ENCODE measurements around the gene BCL2L15. TPM values are rescaled to one million over a fixed set of nuclear protein-coding genes. Genes with fewer than 3 reads are reported as not detected.

Gene BCL2L15
- total and polyA plus RNA-seq, 10 of the 15 experiments (the other 5 are each of a cell fraction or from before 2014, with no cell fraction given) = 0.42 to 1.2 (median 0.59) TPM

DNA sequence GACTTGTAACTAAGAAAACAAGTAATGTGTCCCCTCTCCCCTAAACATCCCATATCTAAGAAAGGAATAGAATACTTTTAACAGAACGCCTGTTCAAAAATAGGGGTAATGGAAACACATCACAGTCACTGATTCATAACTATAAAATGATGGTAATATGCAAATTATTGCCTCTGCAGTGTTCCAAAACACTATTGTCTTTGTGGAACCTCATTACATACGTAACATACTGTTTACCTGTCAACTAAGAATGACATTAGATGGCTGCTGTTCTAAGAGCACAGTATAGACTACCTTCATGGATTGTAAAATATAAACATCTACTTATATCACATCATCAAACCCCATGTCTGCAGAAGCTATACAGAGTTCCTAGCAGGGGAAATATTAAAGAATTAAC lies 3.4 kb upstream of the BCL2L15 start (continued):
- TF ChIP-seq, protein P1, sequence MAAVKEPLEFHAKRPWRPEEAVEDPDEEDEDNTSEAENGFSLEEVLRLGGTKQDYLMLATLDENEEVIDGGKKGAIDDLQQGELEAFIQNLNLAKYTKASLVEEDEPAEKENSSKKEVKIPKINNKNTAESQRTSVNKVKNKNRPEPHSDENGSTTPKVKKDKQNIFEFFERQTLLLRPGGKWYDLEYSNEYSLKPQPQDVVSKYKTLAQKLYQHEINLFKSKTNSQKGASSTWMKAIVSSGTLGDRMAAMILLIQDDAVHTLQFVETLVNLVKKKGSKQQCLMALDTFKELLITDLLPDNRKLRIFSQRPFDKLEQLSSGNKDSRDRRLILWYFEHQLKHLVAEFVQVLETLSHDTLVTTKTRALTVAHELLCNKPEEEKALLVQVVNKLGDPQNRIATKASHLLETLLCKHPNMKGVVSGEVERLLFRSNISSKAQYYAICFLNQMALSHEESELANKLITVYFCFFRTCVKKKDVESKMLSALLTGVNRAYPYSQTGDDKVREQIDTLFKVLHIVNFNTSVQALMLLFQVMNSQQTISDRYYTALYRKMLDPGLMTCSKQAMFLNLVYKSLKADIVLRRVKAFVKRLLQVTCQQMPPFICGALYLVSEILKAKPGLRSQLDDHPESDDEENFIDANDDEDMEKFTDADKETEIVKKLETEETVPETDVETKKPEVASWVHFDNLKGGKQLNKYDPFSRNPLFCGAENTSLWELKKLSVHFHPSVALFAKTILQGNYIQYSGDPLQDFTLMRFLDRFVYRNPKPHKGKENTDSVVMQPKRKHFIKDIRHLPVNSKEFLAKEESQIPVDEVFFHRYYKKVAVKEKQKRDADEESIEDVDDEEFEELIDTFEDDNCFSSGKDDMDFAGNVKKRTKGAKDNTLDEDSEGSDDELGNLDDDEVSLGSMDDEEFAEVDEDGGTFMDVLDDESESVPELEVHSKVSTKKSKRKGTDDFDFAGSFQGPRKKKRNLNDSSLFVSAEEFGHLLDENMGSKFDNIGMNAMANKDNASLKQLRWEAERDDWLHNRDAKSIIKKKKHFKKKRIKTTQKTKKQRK (IDR thresholded peaks at IDR 0.05; ENCODE audit: low read depth, low read length) = no peak
- no peak for TF ChIP-seq TCF12 (IDR thresholded peaks at IDR 0.05; ENCODE audit: low read depth, low read length)

DNA sequence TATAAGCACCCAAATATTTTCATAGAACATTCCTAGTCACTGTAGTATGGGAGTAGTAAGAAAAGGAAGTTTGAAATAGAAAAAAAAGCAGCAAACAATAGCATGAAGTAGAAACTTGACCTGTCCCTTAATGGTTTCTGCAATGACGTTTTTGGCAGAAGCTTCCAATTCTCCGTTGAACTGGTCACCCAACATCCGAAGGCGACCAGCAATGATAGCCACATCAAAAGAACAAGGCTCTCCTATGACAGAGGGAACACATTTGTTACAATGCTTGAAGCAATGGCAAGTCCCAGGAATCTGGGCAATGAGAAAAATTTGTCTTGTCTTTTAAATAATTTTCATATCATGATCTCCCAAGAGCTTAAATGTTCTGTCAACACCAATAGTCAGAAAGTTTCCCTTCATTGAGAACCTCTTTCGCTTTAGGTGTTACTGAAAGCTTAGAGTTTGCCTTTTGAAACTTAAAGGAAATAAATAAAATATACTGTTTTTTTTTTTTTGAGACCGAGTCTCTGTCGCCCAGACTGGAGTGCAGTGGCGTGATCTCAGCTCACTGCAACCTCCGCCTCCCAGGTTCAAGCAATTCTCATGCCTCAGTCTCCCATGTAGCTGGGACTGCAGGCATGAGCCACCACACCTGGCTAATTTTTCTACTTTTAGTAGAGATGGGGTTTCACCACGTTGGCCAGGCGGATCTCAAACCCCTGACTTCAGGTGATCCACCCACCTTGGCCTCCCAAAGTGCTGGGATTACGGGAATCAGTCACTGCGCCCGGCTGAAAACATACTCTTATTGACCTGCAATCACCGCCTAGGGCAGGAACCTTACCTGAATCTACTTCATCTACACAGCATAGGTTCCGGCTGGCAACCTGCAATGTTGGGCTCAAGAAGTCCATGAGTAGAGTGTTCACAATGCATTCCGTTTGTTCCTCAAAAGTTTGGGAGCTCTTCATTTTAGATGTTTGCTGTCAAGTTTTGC lies 672 bp downstream of the BCL2L15 start:
- DNase-seq (ENCODE audit: low read depth, low spot score) = no peak
- ChIA-PET POLR2A (interaction anchor here (0.6 to 2.4 kb wide), 5 partner anchors 9 to 449 kb away, joined by 3 to 15 read pairs (median 6); no protein-coding TSS in a partner anchor), CTCF (interaction anchor here (0.6 to 1.5 kb wide), 3 partner anchors 12 to 17 kb away, joined by 3 to 4 read pairs (median 4); no protein-coding TSS in a partner anchor), RAD21 (ENCODE audit: unreplicated experiment) (interaction anchor here (0.7 to 1.7 kb wide), 3 partner anchors 16 to 18 kb away, joined by 3 to 7 read pairs (median 3); no protein-coding TSS in a partner anchor), SMC1A (ENCODE audit: uncharacterized antibody, unreplicated experiment) (interaction anchor here (0.6 to 15.2 kb wide), 5 partner anchors 11 to 284 kb away, joined by 3 to 396 read pairs (median 5); partner anchors contain the start of genes AP4B1 and DCLRE1B)
- Histone ChIP-seq H3K4me1 (ENCODE audit: control insufficient read depth, insufficient read depth, low read length) (peaks cover 2% of the 10 kb centered on the region), H3K27ac (ENCODE audit: control insufficient read depth, insufficient read depth) (no peak overlapping the region), H2AFZ (ENCODE audit: control insufficient read depth, low read depth, low read length) (no peak overlapping the region), H3K9ac (ENCODE audit: control insufficient read depth, insufficient read depth, low read length) (no peak overlapping the region), H3K79me2 (ENCODE audit: control insufficient read depth, insufficient read depth, low read length) (no peaks in the 10 kb centered on the region), H3K4me2 (ENCODE audit: control insufficient read depth, insufficient read depth) (no peak overlapping the region), H4K20me1 (ENCODE audit: control insufficient read depth, insufficient read depth) (no peaks in the 10 kb centered on the region), H3K36me3 (ENCODE audit: control insufficient read depth in 2 of 2, insufficient read depth in 2 of 2, low read length in 1 of 2) (no peaks in the 10 kb centered on the region), H3K27me3 (replicated peaks in 1 of 2; ENCODE audit: control insufficient read depth in 2 of 2, insufficient read depth in 2 of 2, low read length in 1 of 2) (no peaks in the 10 kb centered on the region), H3K4me3 (no peak overlapping the region), H3K9me3 (replicated peaks; ENCODE audit: control insufficient read depth, insufficient read depth, low read length) (no peaks in the 10 kb centered on the region)
- intact Hi-C loops (cut with micrococcal nuclease; ENCODE audit: unreplicated experiment) = no loop called here
- in situ Hi-C loops (cut with MboI) = no loop called here
- TF ChIP-seq, protein P2, sequence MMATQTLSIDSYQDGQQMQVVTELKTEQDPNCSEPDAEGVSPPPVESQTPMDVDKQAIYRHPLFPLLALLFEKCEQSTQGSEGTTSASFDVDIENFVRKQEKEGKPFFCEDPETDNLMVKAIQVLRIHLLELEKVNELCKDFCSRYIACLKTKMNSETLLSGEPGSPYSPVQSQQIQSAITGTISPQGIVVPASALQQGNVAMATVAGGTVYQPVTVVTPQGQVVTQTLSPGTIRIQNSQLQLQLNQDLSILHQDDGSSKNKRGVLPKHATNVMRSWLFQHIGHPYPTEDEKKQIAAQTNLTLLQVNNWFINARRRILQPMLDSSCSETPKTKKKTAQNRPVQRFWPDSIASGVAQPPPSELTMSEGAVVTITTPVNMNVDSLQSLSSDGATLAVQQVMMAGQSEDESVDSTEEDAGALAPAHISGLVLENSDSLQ (IDR thresholded peaks at IDR 0.05) = no peak
- TF ChIP-seq CBFB (IDR thresholded peaks at IDR 0.05; ENCODE audit: low read depth) (no peak), NRF1 (conservative IDR thresholded peaks at IDR 0.05; ENCODE audit: low read depth, low read length) (no peak)
- TF ChIP-seq, protein P3, sequence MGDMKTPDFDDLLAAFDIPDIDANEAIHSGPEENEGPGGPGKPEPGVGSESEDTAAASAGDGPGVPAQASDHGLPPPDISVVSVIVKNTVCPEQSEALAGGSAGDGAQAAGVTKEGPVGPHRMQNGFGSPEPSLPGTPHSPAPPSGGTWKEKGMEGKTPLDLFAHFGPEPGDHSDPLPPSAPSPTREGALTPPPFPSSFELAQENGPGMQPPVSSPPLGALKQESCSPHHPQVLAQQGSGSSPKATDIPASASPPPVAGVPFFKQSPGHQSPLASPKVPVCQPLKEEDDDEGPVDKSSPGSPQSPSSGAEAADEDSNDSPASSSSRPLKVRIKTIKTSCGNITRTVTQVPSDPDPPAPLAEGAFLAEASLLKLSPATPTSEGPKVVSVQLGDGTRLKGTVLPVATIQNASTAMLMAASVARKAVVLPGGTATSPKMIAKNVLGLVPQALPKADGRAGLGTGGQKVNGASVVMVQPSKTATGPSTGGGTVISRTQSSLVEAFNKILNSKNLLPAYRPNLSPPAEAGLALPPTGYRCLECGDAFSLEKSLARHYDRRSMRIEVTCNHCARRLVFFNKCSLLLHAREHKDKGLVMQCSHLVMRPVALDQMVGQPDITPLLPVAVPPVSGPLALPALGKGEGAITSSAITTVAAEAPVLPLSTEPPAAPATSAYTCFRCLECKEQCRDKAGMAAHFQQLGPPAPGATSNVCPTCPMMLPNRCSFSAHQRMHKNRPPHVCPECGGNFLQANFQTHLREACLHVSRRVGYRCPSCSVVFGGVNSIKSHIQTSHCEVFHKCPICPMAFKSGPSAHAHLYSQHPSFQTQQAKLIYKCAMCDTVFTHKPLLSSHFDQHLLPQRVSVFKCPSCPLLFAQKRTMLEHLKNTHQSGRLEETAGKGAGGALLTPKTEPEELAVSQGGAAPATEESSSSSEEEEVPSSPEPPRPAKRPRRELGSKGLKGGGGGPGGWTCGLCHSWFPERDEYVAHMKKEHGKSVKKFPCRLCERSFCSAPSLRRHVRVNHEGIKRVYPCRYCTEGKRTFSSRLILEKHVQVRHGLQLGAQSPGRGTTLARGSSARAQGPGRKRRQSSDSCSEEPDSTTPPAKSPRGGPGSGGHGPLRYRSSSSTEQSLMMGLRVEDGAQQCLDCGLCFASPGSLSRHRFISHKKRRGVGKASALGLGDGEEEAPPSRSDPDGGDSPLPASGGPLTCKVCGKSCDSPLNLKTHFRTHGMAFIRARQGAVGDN (IDR thresholded peaks at IDR 0.05) = no peak
- FAIRE-seq = no peak
- no TSS peak for BruUV-seq (replicated peaks)
- ATAC-seq = no peak
- 91% methylated on average over 17 of the region's 17 CpGs for WGBS (ENCODE audit: insufficient coverage, insufficient replicate concordance, low lambda C conversion rate, missing lambda C conversion rate)

All from GM12878 (cell line).